HG02588 (cell line): ENCODE measurements around the gene TBX3.

Source experiments
- ATAC-seq: cut with Tn5 transposase; IDR thresholded peaks from one replicate; pipeline ENCODE4 v1.9.1; 2021; ENCODE audit warnings: mild to moderate bottlenecking, moderate library complexity; ENCODE audit not compliant: unreplicated experiment

TBX3 gene

GRCh38 chr12:114683709-114684097 is 272 bp downstream of the TBX3 start:
- ATAC-seq = no peak

- ATAC-seq = no peak
Measured at GRCh38 chr12:114682785-114683708, 928 bp downstream of the TBX3 start.

GRCh38 chr12:114682106-114682784 is 1.7 kb downstream of the TBX3 start:
- ATAC-seq = no peak

GRCh38 chr12:114681116-114681871 is 2.7 kb downstream of the TBX3 start:
- no peak for ATAC-seq

- ATAC-seq = no peak
Measured at GRCh38 chr12:114680604-114681069, 3.3 kb downstream of the TBX3 start.

GRCh38 chr12:114679942-114680341 is 4.0 kb downstream of the TBX3 start:
- ATAC-seq = no peak

GRCh38 chr12:114679452-114679875 is 4.5 kb downstream of the TBX3 start:
- no peak for ATAC-seq

- ATAC-seq = no peak
Measured at GRCh38 chr12:114678718-114679117, 5.3 kb downstream of the TBX3 start.

GRCh38 chr12:114678028-114678427 is 5.9 kb downstream of the TBX3 start:
- ATAC-seq = no peak

- ATAC-seq = no peak
Measured at GRCh38 chr12:114676142-114676741, 7.7 kb downstream of the TBX3 start.

GRCh38 chr12:114674251-114675047 is 9.5 kb downstream of the TBX3 start:
- no peak for ATAC-seq

- no peak for ATAC-seq
Measured at GRCh38 chr12:114673901-114674250, 10.1 kb downstream of the TBX3 start.

- ATAC-seq = no peak
Measured at GRCh38 chr12:114673169-114673833, 10.7 kb downstream of the TBX3 start.

GRCh38 chr12:114672817-114673168 is 11.2 kb downstream of the TBX3 start:
- no peak for ATAC-seq

GRCh38 chr12:114671443-114672411 is 12.2 kb downstream of the TBX3 start:
- ATAC-seq = no peak

GRCh38 chr12:114671066-114671442 is 12.9 kb downstream of the TBX3 start:
- ATAC-seq = no peak

- no peak for ATAC-seq
Measured at GRCh38 chr12:114670291-114670980, 13.5 kb downstream of the TBX3 start.
